ENCODE measurements around the gene FSTL5. TPM values are rescaled to one million over a fixed set of nuclear protein-coding genes. Genes with fewer than 3 reads are reported as not detected.
A peak's percentile ranks its signal among the peaks of the same experiment; 100 is the strongest.

The FSTL5 gene
- total and polyA plus RNA-seq, 10 of the 15 experiments (the other 5 are each of a cell fraction or from before 2014, with no cell fraction given), result 0.04 to 2.4 (median 0.08) TPM; not detected in 4

DNA sequence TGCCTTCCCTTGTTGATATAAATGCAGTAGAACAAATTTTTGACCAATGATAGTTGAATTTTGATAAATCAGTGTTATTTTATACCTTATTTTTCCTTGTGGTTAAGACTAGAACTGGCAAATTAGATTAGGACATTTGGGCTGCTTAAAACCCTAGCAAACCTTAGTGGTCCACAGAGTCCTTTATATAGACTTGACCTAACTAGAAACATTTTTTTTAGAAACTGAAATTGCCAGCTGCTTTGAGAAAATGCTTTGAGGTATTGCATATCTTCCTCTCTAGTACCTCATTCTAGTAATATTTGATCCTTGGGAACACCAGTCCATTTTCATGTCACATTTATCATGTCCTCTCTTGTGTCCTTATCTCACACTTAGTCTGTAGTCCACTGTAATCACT lies 580.3 kb downstream of the FSTL5 start:
- Histone ChIP-seq H3K4me2 (ENCODE audit: control insufficient read depth, insufficient read depth) (no peak overlapping the region), H3K4me3 (no peak overlapping the region), H3K27me3 (replicated peaks in 1 of 2; ENCODE audit: control insufficient read depth in 2 of 2, insufficient read depth in 2 of 2, low read length in 1 of 2) (no peaks in the 10 kb centered on the region), H3K4me1 (ENCODE audit: control insufficient read depth, insufficient read depth, low read length) (no peaks in the 10 kb centered on the region), H2AFZ (ENCODE audit: control insufficient read depth, low read depth, low read length) (no peak overlapping the region), H3K36me3 (ENCODE audit: control insufficient read depth in 2 of 2, insufficient read depth in 2 of 2, low read length in 1 of 2) (no peaks in the 10 kb centered on the region), H3K79me2 (ENCODE audit: control insufficient read depth, insufficient read depth, low read length) (no peaks in the 10 kb centered on the region), H3K9ac (ENCODE audit: control insufficient read depth, insufficient read depth, low read length) (no peak overlapping the region), H3K9me3 (replicated peaks; ENCODE audit: control insufficient read depth, insufficient read depth, low read length) (no peaks in the 10 kb centered on the region), H3K27ac (ENCODE audit: control insufficient read depth, insufficient read depth) (no peak overlapping the region), H4K20me1 (ENCODE audit: control insufficient read depth, insufficient read depth) (no peaks in the 10 kb centered on the region)
- ChIA-PET SMC1A (ENCODE audit: uncharacterized antibody, unreplicated experiment) (interaction anchor here (1.1 to 1.3 kb wide), 2 partner anchors 9 to 23 kb away, joined by 3 read pairs; no protein-coding TSS in a partner anchor), POLR2A (no interaction called here), CTCF (interaction anchor here (1.0 to 1.1 kb wide), 2 partner anchors 10 to 283 kb away, joined by 3 read pairs; no protein-coding TSS in a partner anchor), RAD21 (ENCODE audit: unreplicated experiment) (interaction anchor here (1.4 kb wide), 1 partner anchor 22 kb away, joined by 3 read pairs; no protein-coding TSS in a partner anchor)
- TF ChIP-seq HDAC6 (IDR thresholded peaks at IDR 0.05; ENCODE audit: unreplicated experiment) (no peak), IRF4 (IDR thresholded peaks at IDR 0.05; ENCODE audit: low read depth, low read length) (no peak), SIN3A (IDR thresholded peaks at IDR 0.05; ENCODE audit: low read depth, low read length) (no peak), TCF7 (IDR thresholded peaks at IDR 0.05; ENCODE audit: borderline replicate concordance) (no peak), NFYA (IDR thresholded peaks at IDR 0.05; ENCODE audit: borderline replicate concordance, low read depth, low read length) (no peak), MTA2 (IDR thresholded peaks at IDR 0.05; ENCODE audit: low read depth) (no peak), NBN (IDR thresholded peaks at IDR 0.05) (no peak)
- TF ChIP-seq, protein P1, sequence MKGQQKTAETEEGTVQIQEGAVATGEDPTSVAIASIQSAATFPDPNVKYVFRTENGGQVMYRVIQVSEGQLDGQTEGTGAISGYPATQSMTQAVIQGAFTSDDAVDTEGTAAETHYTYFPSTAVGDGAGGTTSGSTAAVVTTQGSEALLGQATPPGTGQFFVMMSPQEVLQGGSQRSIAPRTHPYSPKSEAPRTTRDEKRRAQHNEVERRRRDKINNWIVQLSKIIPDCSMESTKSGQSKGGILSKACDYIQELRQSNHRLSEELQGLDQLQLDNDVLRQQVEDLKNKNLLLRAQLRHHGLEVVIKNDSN (IDR thresholded peaks at IDR 0.05; ENCODE audit: borderline replicate concordance, extremely low read length, insufficient read depth, low read depth, low read length), result no peak
- in situ Hi-C loops (cut with MboI), result no loop called here
- peak; percentile 48 for ATAC-seq
- BruUV-seq (replicated peaks), result no TSS peak
- FAIRE-seq, result no peak
- intact Hi-C loops (cut with micrococcal nuclease; ENCODE audit: unreplicated experiment), result no loop called here
- no peak for DNase-seq (ENCODE audit: low read depth, low spot score)

Data from GM12878 (cell line).